GM12801 (cell line): Measurements from ENCODE around the gene STRADB.

Source experiments
- CTCF ChIP-seq: IDR thresholded peaks from one replicate; pipeline ENCODE4 v1.5.1; 2011; ENCODE audit warnings: control low read depth; ENCODE audit not compliant: insufficient read length; ENCODE audit errors: extremely low read depth

The STRADB gene

GRCh38 chr2:201451292-201452057 lies at the start of gene STRADB, which contains the start of gene TRAK2:
STRADB (plus strand) TSS chr2:201451740; CDS start chr2:201454841, 3,101 bp downstream.
TRAK2 (minus strand) TSS chr2:201451458; CDS start chr2:201420507, 30,951 bp downstream.
- no peak for TF ChIP-seq CTCF

- TF ChIP-seq CTCF: no peak
Measured at GRCh38 chr2:201401815-201402214, 49.7 kb upstream of the STRADB start.

- no peak for TF ChIP-seq CTCF
Measured at GRCh38 chr2:201402651-201403562, 48.6 kb upstream of the STRADB start.

GRCh38 chr2:201403880-201404279 lies 47.7 kb upstream of the STRADB start:
- no peak for TF ChIP-seq CTCF

- TF ChIP-seq CTCF: no peak
Measured at GRCh38 chr2:201404699-201405280, 46.8 kb upstream of the STRADB start.

GRCh38 chr2:201406077-201406662 lies 45.4 kb upstream of the STRADB start:
- TF ChIP-seq CTCF: no peak

GRCh38 chr2:201407265-201407664 lies 44.3 kb upstream of the STRADB start:
- no peak for TF ChIP-seq CTCF
